Measurements from ENCODE around the gene GCHFR.

DNA sequence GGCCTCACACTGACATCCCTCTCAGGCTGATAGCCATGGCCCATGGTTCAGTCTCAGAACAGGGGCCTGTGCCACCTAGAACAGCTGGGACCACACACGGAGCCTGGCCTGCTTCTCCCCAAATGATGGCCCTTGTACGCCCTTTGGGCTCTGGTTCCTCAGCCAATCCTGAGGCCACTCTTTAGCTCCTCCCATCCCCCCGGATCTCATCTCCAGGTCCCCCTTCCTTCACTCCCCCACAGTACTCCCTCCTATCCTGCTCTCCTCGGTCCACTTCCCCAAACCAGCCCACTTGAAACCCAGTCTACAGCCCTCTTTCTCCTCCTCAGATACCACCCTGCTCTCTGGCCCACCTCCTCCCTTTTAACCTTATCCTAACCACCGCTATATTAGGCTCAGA is 25.3 kb downstream of the GCHFR start:
- TF ChIP-seq, protein P1, sequence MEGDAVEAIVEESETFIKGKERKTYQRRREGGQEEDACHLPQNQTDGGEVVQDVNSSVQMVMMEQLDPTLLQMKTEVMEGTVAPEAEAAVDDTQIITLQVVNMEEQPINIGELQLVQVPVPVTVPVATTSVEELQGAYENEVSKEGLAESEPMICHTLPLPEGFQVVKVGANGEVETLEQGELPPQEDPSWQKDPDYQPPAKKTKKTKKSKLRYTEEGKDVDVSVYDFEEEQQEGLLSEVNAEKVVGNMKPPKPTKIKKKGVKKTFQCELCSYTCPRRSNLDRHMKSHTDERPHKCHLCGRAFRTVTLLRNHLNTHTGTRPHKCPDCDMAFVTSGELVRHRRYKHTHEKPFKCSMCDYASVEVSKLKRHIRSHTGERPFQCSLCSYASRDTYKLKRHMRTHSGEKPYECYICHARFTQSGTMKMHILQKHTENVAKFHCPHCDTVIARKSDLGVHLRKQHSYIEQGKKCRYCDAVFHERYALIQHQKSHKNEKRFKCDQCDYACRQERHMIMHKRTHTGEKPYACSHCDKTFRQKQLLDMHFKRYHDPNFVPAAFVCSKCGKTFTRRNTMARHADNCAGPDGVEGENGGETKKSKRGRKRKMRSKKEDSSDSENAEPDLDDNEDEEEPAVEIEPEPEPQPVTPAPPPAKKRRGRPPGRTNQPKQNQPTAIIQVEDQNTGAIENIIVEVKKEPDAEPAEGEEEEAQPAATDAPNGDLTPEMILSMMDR (IDR thresholded peaks at IDR 0.05; ENCODE audit: low read length), result no peak
- no peak for TF ChIP-seq EZH2 (optimal IDR thresholded peaks at IDR 0.05; ENCODE audit: low read depth, low read length)
- no peak for TF ChIP-seq EZH2phosphoT487 (IDR thresholded peaks at IDR 0.05; ENCODE audit: low read length)

Measured in MM.1S (cell line).